T-helper 2 cell (primary cell): ENCODE measurements around the gene CCR3.

Experiments
- DNase-seq, 5 experiments: peaks; one replicate each; pipeline versions ENCODE4 v3.0.0 to v3.0.0-alpha.2; 2012 to 2022

Gene CCR3

DNA sequence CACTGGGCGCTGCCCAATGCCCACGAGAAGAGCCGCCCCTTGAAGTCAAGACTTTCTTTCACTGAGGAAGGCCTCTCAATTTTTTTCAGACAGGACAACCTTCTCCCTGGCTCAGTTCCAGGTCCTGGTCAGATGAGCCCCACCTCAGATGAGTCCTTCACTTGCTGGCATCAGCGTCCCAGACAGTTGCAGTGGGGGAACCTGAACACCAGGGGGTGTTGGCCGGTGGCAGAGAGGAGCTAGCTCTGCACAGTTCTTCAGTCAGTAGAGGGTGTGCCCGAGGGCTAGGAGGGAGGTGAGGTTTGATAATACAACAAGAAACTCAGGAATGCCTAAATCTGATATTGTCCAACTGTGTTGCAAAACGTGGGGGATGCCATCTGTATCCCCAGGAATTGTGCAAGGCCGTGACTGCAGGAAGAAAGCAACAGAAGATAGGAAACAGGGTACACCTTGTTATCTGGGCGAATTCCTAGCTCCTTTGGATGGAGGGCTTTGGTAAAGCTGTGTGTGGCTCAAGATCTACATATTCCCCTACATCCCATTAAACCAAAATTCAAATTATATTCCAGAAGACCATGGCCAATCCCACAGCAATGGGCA is 34.3 kb downstream of the CCR3 start:
- DNase-seq = peak; percentile 36 to 72 (median 66)

DNA sequence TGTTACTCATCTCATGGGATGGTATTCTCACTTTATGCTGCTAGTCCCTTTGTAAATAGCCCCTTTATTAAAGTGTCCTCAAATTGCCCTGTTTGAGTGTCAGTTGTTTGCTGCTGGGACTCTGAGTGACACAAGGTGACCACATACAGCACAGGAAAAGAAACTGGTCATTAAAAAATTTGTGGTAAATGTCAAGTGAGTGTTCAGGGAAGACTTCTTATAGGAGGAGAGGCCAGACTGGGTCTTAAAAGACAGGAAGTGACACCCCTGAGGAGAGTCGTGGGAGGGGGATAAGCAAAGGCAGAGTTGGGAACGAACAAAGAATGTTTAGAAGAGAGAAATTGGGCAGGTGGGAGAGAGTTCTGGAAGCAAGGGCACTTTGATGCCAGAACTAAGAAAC is 35.2 kb downstream of the CCR3 start:
- DNase-seq = no peak

GRCh38 chr3:46278816-46279672 is 36.8 kb downstream of the CCR3 start:
- no peak for DNase-seq

DNA sequence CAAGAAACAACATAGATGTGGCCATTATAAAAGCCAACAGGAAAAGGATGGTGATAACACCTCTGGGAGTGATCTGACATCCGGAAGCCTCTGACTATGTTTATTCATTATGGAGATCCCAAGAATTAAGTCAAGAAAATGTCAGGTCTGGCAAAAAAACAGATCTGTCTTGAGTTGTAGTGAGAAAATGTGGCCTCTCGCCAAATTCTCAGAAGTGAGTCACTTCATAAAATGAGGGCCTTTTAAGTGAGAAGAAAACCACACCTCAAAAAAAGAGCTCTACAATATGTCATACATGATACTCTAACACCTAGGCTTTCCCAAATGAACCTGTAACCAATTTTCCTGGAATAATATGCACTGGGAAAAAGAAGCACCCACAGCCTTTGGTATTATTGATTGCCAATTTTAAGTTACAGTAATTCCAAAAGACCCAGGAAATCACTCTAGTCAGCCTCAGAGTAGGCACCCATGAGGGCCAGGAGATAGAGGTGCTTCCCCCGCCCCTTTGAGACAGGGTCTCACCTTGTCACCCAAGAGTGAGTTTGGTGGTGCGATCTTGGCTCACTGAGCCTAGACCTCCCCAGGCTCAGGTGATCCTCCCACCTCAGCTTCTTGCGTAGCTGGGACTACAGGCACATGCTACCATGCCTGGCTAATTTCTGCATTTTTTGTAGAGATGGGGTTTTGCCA is 38.0 kb downstream of the CCR3 start:
- peak in 2 of 5 experiments; percentile 76 to 80 for DNase-seq

GRCh38 chr3:46281551-46281950 is 39.3 kb downstream of the CCR3 start:
- no peak for DNase-seq

DNA sequence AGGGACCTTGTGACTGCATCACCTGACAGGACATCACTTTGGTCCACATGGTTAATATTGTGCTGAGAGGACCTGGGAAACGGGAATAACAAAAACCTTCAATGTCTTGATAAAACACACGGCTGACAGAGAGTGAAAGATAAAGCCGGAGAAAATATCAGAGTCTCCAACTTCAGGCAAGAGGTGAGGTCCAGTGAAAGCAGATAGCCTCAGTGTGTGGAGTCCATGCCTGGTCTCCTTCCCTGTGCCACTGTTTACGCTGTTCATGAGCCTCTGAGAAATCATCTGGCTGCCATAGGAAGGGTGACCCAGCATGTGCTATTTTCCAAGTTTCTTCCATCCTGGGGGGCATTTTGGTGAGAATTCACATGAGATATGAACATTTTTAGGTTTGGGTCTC is 39.8 kb downstream of the CCR3 start:
- no peak for DNase-seq

GRCh38 chr3:46282696-46283095 is 40.4 kb downstream of the CCR3 start:
- no peak for DNase-seq

GRCh38 chr3:46283881-46284450 is 41.7 kb downstream of the CCR3 start:
- DNase-seq = peak in 1 of 5 experiments; percentile 57

DNA sequence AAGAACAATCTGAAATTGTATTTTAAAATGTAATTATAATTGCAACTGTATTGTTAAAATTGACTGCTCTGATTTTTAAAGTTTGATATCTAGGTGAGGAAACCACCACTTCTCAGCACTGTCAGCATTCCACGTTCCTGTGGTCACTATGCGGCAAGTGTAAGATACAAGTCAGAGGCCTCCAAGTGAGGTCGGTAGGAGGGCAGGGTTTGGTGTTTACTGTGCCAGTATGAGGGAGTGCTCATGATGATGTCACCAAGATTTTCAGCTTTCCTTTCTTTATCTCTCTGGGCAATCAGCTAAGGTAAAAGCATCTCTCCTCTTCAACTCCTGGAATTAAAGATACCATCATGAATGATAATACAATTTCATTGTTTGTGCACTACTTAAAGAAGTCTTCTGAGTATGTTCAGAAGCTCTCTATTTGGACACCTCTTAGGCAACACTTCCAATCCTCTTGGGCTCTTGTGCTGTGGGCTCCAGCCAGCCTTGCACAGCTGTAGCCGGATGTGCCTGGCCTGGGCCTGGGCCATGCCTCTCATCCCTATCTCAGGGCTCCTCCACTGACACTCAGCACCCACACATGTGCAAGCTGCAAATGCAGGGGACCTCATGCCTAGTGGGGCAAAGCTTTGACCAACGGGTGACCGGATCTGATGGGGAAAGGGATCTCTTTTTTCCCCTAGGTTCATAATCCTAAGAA is 42.9 kb downstream of the CCR3 start:
- DNase-seq = peak in 3 of 5 experiments; percentile 24 to 86 (median 77)

DNA sequence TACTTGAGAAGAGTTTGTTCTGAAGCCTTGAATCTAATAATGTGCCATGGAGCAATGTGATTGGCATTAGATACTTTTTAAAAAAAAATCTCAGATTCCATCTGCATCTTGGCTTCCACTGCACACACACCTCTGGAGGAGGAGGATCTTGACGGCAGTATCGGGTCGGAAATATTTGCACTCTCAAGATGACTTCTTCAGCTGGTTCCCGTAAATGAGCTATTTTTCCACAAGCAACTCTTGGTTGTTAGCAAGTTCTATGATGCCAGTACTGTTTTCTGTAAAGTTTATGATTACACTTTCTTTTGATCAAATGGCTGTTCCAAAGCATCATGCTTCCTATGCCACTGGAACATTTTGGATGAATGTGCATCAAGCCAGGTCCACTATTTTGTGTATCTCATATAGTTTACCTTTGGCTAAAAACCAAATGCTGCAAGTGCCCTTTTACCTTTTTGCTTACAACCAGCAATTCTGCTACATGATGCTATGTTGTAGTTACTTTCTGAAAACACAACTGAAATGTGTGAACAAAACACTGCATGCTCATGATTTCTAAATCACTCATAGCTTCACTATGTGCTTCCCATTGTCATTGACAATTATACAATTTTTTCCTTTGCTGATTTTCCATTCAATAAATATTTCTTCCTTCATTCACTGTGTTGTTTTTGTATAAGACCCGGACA is 43.8 kb downstream of the CCR3 start:
- no peak for DNase-seq

GRCh38 chr3:46286947-46287565 is 44.8 kb downstream of the CCR3 start:
- peak in 1 of 5 experiments; percentile 53 for DNase-seq

DNA sequence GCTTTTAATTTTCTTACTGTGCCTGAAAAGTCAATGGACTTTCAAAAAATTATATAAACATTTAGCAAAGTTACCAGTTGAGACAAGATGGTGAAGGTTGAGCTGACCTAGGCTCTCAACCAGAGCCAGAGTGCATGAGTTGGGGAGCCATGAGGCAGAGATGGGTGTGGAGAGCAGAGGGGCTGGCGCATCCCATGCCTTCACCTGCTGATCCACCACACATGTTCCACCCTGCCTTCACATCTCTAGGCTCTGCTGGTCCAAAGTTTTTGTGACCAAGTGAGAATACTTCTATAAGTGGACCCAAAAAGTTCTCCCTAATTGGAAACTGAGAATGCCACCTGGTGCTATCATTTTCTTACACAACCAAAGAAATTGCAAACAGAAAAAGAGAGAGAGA is 47.3 kb downstream of the CCR3 start:
- no peak for DNase-seq

DNA sequence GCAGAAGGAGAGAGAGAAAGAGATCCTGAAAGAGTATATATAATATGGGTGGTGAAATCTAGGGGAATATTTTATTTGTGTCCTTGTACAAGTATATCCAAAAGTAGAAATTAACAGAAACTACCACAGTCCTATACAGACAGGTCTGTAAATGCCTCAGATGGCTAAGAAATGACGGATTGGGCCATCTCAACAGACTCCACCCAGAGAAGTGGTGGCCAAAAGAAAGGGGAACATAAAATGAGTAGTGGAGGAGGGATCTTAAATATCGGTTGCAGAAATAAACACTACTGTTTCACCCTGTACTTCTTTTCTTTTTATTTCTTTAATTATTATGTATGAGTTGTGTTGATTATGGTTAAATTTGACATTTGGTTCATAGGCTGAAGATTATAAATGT is 47.7 kb downstream of the CCR3 start:
- DNase-seq = no peak

GRCh38 chr3:46291046-46291445 is 48.8 kb downstream of the CCR3 start:
- DNase-seq = no peak

- peak in 1 of 5 experiments; percentile 70 for DNase-seq
Observed at GRCh38 chr3:46293035-46293724, 50.9 kb downstream of the CCR3 start.

GRCh38 chr3:46293991-46294833 is 52.0 kb downstream of the CCR3 start:
- DNase-seq = peak in 1 of 5 experiments; percentile 71

GRCh38 chr3:46296826-46297225 is 54.6 kb downstream of the CCR3 start:
- DNase-seq = no peak

DNA sequence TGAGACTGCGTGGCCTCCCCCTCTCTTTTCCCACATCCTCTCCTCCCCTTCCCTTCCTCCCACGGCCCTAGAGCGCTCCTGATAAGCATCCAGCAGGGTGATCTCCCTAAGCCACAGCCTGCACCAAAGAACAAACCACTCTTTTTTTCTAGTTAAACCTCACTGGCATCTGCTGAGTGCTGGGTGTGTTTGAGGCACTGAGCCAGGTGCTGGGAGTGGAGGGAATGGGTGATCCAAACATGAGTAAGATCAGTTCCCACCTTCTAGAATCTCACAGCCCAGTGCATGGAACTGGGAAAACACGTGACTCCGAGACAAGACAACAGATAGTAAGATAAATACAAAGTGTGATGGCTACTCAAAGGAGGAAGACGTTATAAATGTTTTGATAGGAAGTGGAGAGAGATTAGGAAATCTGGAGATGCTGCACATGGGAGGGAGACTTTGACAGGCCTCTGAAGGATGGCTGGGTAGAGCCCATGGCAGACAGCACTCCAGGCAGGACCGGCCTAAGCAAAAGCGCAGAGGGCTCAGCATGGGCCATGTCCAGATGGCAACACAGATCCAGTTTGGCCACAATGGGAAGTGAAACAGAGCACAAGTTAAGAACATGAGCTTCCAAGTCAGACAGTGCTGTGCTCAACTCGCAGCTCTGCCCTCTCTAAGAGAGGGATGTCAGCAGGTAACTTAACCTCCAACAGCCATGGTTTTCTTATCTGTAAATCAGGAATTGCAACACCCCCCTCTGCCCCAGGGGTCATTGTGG is 55.6 kb downstream of the CCR3 start:
- DNase-seq = peak in 1 of 5 experiments; percentile 31
